ENCODE results near the gene KL. TPM values are rescaled to one million over a fixed set of nuclear protein-coding genes. Genes with fewer than 3 reads are reported as not detected.

The KL gene
- total RNA-seq, 1 donor from 2014 or later = 4.4 TPM

DNA sequence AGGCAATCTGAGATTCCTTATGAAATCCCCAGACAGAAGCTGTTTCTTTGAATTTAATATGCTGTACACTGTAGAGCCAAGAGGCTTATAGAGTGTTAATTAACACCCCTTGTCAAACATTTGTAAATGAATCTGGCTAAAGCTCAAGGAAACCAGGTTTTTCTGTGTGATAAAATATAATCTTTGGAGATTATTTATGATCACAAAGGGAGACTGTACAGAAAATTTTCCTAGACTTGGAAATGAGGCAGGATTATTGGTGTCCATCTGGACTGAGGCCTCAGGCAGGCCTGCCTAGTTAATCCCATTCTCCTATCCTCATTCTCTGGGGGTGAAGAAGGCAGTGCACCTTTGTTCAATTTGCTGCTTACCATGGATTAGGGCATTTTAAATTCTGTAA, 17.8 kb downstream of the KL start:
- DNase-seq (ENCODE audit: low spot score) = no peak

GRCh38 chr13:33034882-33035520, 18.8 kb downstream of the KL start:
- no peak for DNase-seq (ENCODE audit: low spot score)

GRCh38 chr13:33037673-33038072, 21.4 kb downstream of the KL start:
- DNase-seq (ENCODE audit: low spot score) = no peak

DNA sequence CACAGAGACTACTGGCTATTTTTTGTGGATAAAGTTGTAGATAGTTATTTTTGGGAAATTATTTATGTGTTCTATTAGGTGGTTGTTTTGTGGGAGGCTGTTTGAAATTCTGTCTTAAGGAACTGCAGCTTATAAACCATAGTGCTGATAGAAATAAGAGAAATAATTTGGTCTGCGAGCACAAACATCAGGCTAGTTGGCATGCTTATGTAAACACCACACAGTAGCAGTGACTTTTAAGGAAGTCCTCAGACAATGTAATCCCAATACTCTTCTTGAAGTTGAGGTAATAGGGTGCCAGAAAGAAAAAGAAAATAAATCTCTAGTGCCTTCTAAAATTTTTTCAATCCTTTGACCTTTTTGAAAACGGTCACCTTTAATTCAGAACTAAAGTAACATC, 23.9 kb downstream of the KL start:
- no peak for DNase-seq (ENCODE audit: low spot score)

GRCh38 chr13:33045851-33046592, 29.8 kb downstream of the KL start:
- no peak for DNase-seq (ENCODE audit: low spot score)

DNA sequence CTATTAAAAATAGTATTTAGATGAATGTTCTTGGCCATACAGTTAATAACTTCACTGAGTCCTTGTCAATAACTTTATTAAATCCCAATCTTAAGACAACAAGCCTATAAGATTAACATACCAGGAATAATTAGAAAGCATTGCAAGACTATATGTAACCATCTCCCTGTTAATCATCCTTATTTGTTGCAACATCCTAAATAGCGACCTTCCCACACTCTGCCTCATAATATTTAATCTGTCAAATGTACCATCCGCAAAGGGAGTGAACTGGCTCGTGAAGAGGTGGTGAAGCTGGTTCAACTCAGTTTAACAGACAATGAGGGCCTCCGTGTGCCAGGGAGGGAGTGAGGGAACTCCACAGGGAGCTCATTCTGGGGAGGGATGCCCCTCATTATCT, 33.9 kb downstream of the KL start:
- no peak for DNase-seq (ENCODE audit: low spot score)

DNA sequence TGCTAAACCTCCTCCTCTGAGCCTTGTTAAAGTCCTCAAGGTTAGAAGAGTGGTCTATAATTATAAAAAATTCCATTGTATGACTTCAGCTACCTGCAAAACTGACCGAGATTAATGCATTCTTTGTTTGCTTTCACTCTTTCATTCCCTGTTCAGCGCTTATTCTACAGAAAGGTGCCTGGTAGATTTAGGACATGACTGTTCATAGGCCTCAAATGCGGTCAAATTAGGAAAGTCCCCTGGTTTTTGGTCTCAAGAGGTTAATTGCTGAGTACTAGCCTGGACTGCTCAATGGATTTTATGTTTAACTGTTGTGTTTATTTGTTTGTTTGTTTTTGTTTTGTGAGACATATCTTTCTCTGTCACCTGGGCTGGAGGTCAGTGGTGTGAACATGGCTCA, 35.4 kb downstream of the KL start:
- no peak for DNase-seq (ENCODE audit: low spot score)

DNA sequence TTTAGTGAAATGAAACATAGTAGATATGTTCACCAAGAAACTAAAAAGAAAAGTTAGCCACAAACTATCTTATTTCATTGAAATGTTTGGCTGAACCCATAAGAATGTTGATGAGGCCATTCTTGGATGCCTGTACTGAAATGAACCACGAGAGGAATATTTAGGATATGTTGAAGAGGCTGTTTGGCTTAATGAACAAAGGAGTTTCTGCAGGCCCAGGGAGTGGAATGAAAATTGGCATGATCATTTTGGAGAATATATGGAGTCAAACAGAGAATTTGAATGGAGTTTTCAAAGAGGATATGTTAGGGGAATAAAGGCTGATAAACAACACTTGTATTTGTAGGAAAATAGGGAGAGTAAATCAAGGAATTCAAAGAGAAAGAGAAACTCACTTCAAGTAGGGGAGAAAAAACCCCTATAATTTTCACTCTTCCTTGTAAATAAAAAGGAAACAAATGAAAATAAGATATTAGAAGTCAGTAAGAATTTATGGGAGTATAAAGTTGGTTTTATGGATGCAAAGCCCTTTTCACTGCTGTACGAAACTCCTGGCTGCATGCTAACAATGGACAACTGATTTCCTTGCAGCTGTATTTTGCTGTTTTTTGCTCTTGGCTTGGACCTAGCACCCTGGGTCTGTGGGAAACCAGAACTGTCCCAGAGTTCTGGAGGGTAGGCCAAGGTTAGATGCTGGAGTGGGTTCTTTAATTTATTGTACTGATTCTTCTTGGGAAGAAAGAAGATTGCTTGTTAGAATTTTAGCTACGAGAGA, 36.5 kb downstream of the KL start:
- no peak for DNase-seq (ENCODE audit: low spot score)

DNA sequence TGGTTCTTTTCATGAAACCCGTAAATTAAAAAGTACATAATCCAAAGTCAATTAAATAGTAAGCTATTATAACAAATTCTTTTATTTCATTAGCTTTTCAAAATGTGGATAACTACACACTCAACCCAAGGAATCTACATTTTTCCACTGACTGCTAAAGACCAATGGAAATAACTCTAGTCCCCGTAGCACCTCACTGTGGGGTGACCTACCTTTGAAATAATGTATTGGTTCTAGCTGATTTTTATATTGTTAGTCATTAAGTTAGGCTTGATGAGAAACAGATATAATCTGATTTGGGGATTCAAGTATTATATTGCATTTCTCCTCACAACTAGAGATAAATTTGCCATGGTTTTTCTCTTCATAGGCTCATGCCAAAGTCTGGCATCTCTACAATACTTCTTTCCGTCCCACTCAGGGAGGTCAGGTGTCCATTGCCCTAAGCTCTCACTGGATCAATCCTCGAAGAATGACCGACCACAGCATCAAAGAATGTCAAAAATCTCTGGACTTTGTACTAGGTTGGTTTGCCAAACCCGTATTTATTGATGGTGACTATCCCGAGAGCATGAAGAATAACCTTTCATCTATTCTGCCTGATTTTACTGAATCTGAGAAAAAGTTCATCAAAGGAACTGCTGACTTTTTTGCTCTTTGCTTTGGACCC, 37.3 kb downstream of the KL start:
- no peak for DNase-seq (ENCODE audit: low spot score)

- DNase-seq (ENCODE audit: low spot score) = no peak
Observed at GRCh38 chr13:33057019-33057780, 41.0 kb downstream of the KL start.

GRCh38 chr13:33058776-33059327, 42.6 kb downstream of the KL start:
- no peak for DNase-seq (ENCODE audit: low spot score)

- no peak for DNase-seq (ENCODE audit: low spot score)
Observed at GRCh38 chr13:33060815-33061214, 44.6 kb downstream of the KL start.

DNA sequence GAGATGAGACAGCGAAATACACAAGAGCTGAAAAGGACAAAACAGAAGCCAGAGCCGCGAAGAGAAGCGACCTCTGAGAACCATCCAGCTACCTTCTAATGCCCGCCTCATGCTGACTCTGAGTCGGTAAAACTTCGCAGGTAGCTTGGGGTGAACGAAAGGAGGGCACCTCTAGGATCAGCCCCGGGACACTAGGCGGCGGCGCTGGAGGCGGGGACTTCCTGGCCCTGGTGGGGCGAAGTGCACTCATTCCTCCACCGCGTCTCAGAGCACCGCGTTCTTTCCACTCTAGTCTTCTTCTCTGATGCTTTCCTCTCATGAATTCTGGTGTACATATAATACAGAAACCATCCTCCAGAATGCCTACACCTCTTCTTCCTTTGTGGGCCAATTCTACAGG, 50.1 kb downstream of the KL start:
- DNase-seq (ENCODE audit: low spot score) = no peak

DNA sequence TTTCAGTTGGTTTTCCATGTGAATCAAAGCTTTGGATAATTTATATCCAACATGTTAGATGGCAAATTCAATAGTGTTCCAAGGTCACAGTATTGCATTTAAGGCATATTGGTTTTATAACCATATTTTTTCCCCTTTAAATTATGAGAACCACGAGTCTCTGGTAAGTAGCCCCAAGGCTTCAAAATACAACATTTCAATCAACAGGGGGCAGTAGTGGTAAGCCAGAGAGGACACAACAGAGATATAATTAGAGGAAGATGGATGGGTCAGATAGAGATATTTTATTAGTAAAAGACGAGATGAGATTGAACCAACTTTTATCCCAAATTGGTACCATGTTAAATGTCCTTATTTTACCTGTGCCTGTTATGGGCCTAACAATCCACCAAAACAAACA, 53.1 kb downstream of the KL start:
- DNase-seq (ENCODE audit: low spot score) = no peak

GRCh38 chr13:33070713-33071112, 54.5 kb downstream of the KL start:
- no peak for DNase-seq (ENCODE audit: low spot score)

- no peak for DNase-seq (ENCODE audit: low spot score)
Observed at GRCh38 chr13:33072282-33072681, 56.1 kb downstream of the KL start.

DNA sequence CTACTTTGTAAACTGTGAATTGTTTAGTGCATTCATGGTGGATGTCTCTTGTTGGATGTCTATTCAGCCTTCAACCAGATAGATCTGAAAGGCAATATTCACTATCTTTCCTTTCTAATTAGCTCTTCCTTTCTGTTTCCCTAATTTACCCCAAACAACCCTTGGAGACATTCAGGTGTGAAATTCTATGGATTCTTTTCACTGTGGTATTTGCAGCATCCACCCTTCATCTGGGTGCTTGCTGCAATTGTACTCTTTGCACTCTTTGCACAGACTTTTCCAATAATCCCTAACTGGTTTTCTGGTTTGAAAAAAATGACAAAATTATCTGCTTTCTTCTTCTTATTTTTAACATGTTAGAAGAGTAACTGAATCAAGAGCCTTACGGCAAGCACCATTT, 56.5 kb downstream of the KL start:
- no peak for DNase-seq (ENCODE audit: low spot score)

GRCh38 chr13:33073338-33073737, 57.1 kb downstream of the KL start:
- no peak for DNase-seq (ENCODE audit: low spot score)

DNA sequence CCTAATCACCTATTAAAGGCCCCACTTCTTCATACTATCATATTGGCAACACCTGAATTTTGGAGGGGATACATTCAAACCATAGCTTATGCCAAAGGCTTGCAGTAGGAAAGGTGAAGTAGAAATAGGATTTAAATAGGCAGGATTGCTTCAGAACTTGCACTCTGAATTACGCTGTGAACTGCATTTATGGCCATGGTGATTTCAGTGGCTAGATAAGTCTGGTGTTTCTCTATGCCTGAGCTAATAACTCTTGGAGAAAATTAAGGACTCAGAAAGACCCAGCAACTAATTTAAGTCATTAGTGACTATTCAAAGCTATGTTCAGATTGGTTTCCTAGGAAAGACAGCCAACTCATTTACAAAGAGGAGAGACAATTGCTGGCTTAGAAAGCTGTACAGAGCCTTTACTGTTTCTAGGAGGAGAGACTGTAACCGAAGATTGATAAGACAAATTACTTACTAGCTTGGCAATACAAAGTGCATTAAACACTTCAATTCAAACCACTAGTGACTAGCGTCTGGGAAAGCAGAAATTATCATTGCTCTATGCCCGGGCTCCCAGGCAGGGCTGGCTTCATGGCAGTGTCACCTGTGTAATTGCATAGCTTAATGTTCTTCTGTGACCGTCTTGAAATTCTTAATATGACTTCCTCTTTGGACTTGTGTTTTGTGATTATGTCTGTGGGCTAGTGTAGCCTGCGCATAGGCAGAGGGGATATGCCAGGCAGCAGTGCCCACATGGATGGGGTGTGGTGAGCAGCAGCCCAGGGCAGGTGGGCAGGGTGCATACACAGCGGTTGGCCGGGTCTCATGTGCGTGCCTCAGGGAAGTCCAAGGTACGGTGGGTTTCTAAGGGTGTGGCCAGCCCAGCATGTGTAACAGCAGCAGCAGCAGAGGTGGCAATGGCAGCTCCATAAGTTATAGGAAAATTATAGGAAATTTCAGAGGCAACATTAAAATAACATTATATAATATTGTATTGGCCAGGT, 60.1 kb downstream of the KL start:
- DNase-seq (ENCODE audit: low spot score) = no peak

GRCh38 chr13:33078263-33078662, 62.0 kb downstream of the KL start:
- DNase-seq (ENCODE audit: low spot score) = no peak

All from mesenteric fat pad (tissue), 1 donor.